HG02763 (cell line): ENCODE data around the gene SOX9.
"Not testable (repeated sequence)": the region's sequence is repeated elsewhere in the genome, so short reads cannot be mapped to it uniquely, and the experiment has no call there.

Experiments used
- ATAC-seq: cut with Tn5 transposase; IDR thresholded peaks from one replicate; pipeline ENCODE4 v1.9.1; 2021; ENCODE audit warnings: mild to moderate bottlenecking, moderate library complexity; ENCODE audit not compliant: unreplicated experiment

SOX9 gene

DNA sequence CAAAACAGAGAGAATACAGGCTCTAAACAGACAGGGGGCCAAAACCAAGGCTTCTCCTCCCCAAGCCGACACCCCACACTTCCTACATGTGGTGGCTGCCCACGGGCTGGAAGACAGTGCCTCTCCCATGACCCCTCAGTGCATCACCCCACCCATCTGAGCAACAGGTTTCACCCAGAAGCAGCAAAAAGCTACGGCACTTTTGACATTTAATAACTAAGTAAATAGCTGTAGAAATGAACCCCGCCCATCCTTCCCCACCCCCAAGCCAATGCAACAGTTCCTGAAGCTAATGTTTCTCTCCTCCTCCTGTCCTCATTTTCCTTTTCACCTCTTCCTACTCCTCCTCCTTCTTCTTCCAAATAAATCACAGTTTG lies 9.9 kb upstream of the SOX9 start:
- ATAC-seq = no peak

GRCh38 chr17:72111336-72111923 lies 9.4 kb upstream of the SOX9 start:
- ATAC-seq = no peak

GRCh38 chr17:72111926-72112325 lies 8.9 kb upstream of the SOX9 start:
- not testable (repeated sequence) for ATAC-seq

DNA sequence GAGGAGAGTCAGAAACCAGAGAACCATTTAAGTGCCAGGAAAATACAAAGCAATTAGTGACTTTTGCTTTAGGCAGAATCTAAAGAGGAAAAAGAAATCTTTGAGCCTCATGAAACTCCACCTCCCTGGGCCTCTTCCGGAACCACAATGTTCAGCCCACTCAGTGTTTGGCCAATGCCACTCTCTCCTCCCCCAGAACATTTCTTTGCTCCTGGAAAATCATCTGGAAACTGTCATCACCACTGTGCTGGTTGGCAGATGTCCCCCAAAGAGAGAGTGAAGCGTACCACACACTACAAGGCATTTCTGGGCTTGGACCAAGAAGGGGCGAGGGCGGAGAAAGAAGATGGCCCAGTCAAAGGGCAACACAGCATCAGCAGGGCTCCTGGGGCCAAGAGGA lies 7.1 kb upstream of the SOX9 start:
- no peak for ATAC-seq

DNA sequence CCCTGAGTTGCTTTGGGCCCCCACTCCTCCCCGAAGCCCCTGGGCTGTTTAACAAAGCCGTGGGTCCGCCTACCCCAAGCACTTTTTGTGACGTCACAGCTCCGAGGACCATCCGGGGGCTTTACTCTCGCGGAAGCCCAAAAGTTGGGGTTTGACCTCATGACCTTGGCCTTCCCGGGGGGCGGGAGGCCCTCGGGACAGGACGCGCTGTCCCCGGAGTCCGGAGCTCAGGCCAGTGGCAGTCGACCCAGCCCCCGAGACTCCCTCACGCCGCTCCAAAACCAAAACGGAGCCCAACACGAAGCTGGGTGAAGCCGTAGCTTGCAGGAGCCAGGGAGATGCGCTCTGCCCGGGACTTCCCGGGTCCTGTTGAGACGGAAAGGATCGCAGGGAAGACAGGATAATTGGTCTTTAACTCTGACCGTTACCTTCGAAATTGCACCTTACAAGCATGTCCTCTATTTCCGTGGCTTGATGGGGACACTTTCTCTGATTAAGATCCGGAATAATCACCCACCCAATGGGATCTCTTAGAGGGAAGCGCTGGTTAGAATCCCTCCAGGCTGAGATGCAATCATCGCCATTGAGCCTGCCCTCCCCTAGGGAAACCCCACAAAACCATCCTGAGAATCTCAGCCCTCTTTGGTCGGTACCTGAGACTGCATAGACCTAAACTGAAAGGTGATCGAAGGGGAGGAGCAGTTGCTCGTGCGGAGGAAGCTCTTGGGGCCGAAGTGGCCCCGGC lies 4.9 kb upstream of the SOX9 start:
- no peak for ATAC-seq

DNA sequence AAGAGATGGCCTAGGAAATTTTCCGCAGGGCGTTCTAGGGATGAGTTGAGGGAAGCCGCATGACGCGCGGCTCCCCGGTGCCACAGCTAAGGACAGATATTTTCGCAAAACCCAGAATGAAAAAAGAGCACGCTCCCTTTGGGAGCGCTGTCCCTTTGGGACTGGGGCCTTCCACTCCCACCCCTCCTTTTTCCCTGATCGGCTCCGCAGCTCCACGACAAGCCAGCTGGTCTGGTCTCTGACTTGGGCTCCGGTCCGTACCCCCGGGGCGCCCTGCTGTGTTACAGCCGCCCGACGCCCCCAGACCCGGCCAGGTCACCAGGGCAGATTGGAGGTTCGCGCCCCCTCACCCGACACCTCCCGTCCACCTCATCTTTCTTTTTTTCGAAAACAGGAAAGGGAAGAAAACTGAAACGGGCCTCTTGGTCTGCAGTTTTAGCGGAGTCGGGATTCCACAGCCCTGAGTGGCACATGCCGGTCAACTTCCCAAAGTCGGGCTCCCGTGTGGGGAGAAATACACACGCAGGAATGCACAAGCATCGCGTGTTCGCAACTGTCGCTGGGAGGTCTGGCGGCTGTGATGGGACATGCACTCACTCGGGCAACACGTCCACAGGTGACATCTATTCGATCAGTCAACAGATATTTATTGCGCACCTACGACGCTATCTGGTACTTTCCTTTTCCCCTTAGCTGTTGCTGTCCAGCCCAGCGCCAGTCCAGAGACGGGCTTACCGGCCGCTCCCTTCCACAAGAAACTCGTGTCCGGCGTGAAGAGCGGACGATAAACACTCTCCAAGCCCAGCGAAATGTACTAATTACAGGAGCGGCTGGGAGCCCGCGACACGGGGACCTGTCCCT lies 3.9 kb upstream of the SOX9 start:
- ATAC-seq = no peak

- no peak for ATAC-seq
Measured at GRCh38 chr17:72117535-72118334, 3.1 kb upstream of the SOX9 start.

- no peak for ATAC-seq
Measured at GRCh38 chr17:72118335-72119076, 2.3 kb upstream of the SOX9 start.

DNA sequence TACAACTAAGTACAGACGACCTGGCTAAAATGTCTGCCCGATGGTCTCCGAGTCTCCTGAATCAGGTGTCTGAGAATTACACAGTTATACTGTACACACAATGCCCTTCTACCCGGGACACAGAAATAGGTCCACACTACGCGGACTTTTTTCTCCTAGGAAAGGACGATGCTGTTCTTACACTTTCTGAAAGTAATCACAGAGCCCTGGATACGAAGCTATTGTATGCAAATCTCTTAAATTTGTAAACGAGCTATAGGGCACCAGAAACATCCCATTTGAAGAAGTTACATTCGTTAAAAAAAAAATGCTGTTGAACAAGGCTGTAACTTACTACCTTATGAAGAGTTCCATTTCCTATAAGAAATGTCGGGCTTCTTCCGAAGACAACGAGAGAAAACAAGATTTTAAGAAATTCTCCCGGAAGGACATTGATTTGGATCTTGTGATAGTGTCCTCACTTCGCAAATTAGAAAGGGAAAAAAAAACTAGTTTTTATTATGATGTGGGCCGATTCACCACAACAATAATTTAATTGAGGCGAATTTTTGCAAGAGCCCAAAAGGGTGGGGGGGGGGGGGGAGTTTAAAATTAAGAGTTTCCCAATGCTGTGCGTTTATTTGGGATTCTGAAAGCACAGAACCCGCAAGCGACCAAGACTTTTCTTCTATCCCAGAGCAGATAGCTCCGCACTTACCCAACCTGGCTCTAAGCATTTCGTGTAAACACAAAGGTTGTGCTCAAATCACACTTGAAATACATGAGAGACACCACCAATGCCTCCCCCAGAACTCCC lies 1.5 kb upstream of the SOX9 start:
- ATAC-seq = no peak

DNA sequence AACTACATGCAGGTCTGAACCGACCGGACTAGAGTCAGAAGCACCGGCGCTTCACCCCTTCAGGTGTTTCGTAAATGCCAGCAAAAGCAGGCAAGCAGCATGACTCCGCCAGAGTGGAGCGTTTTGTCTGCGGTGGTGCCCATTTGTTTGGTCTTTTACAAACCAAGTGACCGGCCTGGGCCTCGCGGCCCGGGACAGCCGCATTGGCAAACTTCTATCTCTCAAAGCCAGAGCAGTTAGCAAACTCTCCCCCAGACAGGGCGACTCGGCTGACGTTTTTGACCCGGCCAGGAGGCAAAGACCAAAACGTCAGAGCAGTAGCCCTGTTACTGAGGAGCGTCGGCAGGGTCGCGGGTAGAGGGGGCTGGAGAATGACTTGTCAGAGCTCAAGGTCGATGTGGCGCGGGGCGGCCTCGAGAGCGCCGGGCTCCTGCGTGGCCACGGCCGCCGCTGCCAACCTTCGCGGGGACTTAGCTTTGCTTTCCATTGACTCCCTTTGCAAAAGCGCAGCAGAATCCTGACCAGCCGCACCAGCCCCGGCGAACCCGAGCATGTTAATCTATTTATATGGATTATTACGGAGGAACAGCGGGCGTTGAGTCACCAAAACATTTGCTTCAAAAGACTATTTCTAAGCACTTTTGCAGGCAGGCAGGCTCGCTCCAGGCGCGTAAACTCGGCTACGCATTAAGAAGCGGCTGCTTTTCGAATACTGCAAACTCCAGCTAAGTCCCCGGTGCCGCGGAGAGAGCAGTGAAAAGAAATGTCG lies 763 bp upstream of the SOX9 start:
- no peak for ATAC-seq

GRCh38 chr17:72121164-72122009 lies 567 bp downstream of the SOX9 start:
- ATAC-seq = no peak

GRCh38 chr17:72122010-72122764 lies 1.4 kb downstream of the SOX9 start:
- no peak for ATAC-seq

- no peak for ATAC-seq
Measured at GRCh38 chr17:72122765-72123529, 2.1 kb downstream of the SOX9 start.

GRCh38 chr17:72123530-72124437 lies 3.0 kb downstream of the SOX9 start:
- ATAC-seq = no peak

DNA sequence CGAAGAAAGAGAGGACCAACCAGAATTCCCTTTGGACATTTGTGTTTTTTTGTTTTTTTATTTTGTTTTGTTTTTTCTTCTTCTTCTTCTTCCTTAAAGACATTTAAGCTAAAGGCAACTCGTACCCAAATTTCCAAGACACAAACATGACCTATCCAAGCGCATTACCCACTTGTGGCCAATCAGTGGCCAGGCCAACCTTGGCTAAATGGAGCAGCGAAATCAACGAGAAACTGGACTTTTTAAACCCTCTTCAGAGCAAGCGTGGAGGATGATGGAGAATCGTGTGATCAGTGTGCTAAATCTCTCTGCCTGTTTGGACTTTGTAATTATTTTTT lies 3.6 kb downstream of the SOX9 start:
- no peak for ATAC-seq

DNA sequence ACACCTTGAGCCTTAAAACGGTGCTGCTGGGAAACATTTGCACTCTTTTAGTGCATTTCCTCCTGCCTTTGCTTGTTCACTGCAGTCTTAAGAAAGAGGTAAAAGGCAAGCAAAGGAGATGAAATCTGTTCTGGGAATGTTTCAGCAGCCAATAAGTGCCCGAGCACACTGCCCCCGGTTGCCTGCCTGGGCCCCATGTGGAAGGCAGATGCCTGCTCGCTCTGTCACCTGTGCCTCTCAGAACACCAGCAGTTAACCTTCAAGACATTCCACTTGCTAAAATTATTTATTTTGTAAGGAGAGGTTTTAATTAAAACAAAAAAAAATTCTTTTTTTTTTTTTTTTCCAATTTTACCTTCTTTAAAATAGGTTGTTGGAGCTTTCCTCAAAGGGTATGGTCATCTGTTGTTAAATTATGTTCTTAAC lies 4.4 kb downstream of the SOX9 start:
- ATAC-seq = no peak
